Esophagus (tissue), 2 donors: ENCODE results near the gene MAP7. TPM values are rescaled to one million over a fixed set of nuclear protein-coding genes. Genes with fewer than 3 reads are reported as not detected.

Source experiments
- H3K27ac ChIP-seq, 2 donors: one replicate each; pipeline ENCODE4 v1.5.1; 2013; ENCODE audit warnings: low read depth in 2 of 2, mild to moderate bottlenecking in 2 of 2, inconsistent platforms in 1 of 2, low read length in 1 of 2, moderate library complexity in 1 of 2
- H3K27me3 ChIP-seq, 2 donors: one replicate each; pipeline ENCODE4 v1.6.1; 2013; ENCODE audit warnings: low read length in 2 of 2, control low read depth in 1 of 2, mild to moderate bottlenecking in 1 of 2; ENCODE audit not compliant: insufficient read depth in 2 of 2, control insufficient read depth in 1 of 2
- H3K36me3 ChIP-seq, 2 donors: one replicate each; pipeline ENCODE4 v1.6.1; 2013; ENCODE audit warnings: low read length in 1 of 2; ENCODE audit not compliant: control insufficient read depth in 2 of 2, insufficient read depth in 2 of 2
- H3K4me1 ChIP-seq, 2 donors: one replicate each; pipeline ENCODE4 v1.6.1; 2013; ENCODE audit warnings: low read length in 1 of 2; ENCODE audit not compliant: control insufficient read depth in 2 of 2, insufficient read depth in 2 of 2
- H3K4me3 ChIP-seq, 2 donors: one replicate each; pipeline ENCODE4 v1.5.1; 2013; ENCODE audit warnings: low read length in 2 of 2, mild to moderate bottlenecking in 2 of 2, low read depth in 1 of 2, moderate library complexity in 1 of 2
- H3K9me3 ChIP-seq, 2 donors: one replicate each; pipeline ENCODE4 v1.6.1; 2013; ENCODE audit warnings: mild to moderate bottlenecking in 2 of 2, low read depth in 1 of 2, low read length in 1 of 2, moderate library complexity in 1 of 2; ENCODE audit not compliant: control insufficient read depth in 2 of 2, insufficient read depth in 1 of 2
- WGBS, 2 donors: extraction: QIAGEN DNeasy Blood & Tissue Kit; methylation state at CpG; one replicate each; pipeline ENCODE4 v1.1.7; 2013; 5-methylcytosine and 5-hydroxymethylcytosine counted together
- polyA plus RNA-seq, 2 donors: library from polyadenylated mRNA; stranded (reverse); fragments of 200-250 nt; gene quantifications; one replicate each; pipeline ENCODE4 v1.2.3, GENCODE V29; 2013
- donor health status: healthy with polysubstance abuse.
- donor health status: Bipolar disorder and iron deficiency.

MAP7 gene
- polyA plus RNA-seq, 2 donors = 13.4 to 15.1 TPM

DNA sequence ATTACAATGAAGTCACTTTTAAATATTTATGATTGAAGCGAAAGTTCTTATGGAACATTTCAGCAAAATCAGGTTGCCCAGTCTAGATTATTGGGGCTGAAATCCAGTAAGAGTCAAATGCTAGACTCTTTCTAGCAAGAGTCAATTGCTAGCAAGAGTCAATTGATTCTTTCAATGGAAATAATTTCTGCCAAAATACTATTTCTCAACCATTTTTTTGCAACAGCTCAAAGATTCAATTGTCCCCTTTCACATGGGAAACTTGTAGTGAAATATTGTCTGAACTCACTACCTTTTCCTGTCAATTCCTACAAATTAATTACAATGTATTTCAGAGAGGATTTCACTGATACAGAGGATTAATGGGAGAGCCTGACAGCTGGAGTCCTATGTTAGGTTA is 78.3 kb downstream of the MAP7 start:
- H3K27ac ChIP-seq = no peak overlapping the region
- 91 to 93% methylated on average over 1 of the region's 1 CpG for WGBS, 2 donors
- no peaks in the 10 kb centered on the region for H3K4me1 ChIP-seq
- H3K4me3 ChIP-seq = no peak overlapping the region
- no peaks in the 10 kb centered on the region for H3K36me3 ChIP-seq
- no peaks in the 10 kb centered on the region for H3K9me3 ChIP-seq
- no peaks in the 10 kb centered on the region for H3K27me3 ChIP-seq

DNA sequence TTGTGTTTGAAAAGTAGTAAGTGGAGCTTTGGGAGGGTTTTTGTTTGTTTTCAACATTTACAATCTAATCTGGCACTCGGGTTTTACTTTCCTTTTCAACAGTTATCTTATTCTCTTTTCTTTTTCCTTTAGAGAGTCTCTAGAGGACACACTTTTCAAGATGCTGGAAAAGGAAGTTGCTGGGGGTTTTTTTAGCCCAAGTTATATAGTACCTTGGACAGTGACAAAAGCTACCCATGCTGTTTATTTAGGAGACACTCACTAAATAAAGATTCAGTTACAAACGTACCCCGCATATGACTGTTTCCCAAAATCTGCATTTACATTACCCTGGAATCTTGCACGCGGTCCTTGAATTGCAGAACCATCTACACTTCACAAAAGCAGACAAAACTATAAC is 78.8 kb downstream of the MAP7 start:
- no peak overlapping the region for H3K27ac ChIP-seq
- no peaks in the 10 kb centered on the region for H3K4me1 ChIP-seq
- 42 to 59% methylated on average over 5 of the region's 5 CpGs for WGBS, 2 donors
- H3K9me3 ChIP-seq = no peaks in the 10 kb centered on the region
- no peaks in the 10 kb centered on the region for H3K36me3 ChIP-seq
- H3K4me3 ChIP-seq = no peak overlapping the region
- no peaks in the 10 kb centered on the region for H3K27me3 ChIP-seq

DNA sequence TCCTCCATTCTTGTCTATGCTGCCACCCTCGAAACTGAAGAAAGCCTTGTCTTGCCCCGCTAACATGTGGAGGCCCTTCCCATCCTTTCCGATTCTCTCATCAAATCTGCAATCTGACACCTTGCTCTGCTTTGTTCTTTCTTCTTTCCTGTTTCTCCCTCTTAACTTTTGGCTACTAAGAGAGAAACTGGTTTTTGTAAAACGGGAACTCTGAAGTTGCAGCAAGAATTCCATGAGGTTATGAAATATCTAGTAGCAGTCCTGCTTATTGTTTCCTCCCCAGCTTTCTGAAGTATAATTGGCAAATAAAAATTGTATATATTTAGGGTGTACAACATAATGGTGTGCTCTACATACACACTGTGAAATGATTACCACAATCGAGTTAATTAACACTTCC is 80.2 kb downstream of the MAP7 start:
- WGBS, 2 donors = 84 to 88% methylated on average over 5 of the region's 5 CpGs

DNA sequence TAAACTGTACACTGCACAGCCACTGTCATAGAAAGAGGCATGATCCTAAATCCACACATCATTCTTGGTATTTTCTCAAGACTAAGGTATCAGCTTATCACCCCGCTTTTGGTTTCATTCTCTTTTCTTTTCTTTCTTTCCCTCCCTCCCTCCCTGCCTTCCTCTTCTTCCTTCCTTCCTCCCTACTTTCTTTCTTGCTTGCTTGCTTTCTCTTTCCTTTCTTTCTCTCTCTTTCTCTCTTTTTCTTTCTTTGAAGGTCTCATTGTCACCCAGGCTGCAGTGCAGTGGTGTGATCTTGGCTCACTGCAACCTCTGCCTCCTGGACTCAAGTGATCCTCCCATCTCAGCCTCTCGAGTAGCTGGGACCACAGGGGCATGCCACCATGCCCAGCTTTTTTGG is 81.1 kb downstream of the MAP7 start:
- H3K27me3 ChIP-seq = no peaks in the 10 kb centered on the region
- no peaks in the 10 kb centered on the region for H3K36me3 ChIP-seq
- H3K4me3 ChIP-seq = no peak overlapping the region
- no peak overlapping the region for H3K27ac ChIP-seq
- WGBS, 2 donors = 87 to 88% methylated on average over 2 of the region's 2 CpGs
- H3K4me1 ChIP-seq = no peaks in the 10 kb centered on the region
- no peaks in the 10 kb centered on the region for H3K9me3 ChIP-seq

More for the DNA sequence above, 80.2 kb downstream of the MAP7 start:
- Histone ChIP-seq H3K9me3 (no peaks in the 10 kb centered on the region), H3K4me3 (no peak overlapping the region), H3K27me3 (no peaks in the 10 kb centered on the region), H3K36me3 (no peaks in the 10 kb centered on the region), H3K4me1 (no peaks in the 10 kb centered on the region), H3K27ac (no peak overlapping the region)

DNA sequence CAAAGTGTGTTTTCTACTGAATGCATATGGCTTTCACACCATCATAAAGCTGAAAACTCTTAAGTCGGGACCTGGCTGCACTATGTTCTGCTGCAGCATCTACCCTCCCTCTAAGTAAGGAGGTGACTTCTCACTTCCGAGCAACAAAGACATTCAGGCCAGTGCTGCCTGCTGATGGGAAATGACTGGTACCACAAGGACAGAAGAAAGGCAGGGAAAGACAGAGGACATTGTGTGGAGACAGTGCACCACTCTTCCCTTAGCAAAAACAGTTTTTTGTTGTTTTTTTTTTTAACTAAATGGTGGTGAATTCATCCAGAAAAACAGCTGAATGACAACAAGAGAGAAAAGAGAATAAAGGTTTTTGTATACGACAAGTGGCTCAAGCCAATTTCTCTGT is 81.5 kb downstream of the MAP7 start:
- Histone ChIP-seq H3K4me3 (no peak overlapping the region), H3K27me3 (no peaks in the 10 kb centered on the region), H3K27ac (no peak overlapping the region), H3K4me1 (no peaks in the 10 kb centered on the region), H3K36me3 (no peaks in the 10 kb centered on the region), H3K9me3 (no peaks in the 10 kb centered on the region)
- 93 to 96% methylated on average over 3 of the region's 3 CpGs for WGBS, 2 donors

DNA sequence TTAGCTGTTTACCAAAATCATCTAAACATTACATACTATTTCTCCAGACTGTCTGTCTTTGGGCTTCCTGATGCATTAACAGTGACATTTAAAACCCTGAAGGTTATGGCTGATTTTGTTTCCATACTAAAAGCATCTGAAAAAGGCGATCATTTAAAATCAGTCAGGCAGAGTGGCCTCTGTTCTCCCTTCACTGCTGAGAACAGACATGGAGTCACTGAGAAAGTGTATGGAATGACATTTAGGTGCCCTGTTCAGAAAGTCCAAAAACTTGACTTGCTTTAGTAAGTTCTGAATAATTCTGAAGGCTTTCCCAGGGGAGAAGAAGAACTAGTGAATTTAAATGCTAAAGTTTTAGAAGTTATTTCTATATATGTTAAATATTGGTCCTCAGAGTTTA is 83.0 kb downstream of the MAP7 start:
- WGBS, 2 donors = 76 to 87% methylated on average over 1 of the region's 1 CpG

DNA sequence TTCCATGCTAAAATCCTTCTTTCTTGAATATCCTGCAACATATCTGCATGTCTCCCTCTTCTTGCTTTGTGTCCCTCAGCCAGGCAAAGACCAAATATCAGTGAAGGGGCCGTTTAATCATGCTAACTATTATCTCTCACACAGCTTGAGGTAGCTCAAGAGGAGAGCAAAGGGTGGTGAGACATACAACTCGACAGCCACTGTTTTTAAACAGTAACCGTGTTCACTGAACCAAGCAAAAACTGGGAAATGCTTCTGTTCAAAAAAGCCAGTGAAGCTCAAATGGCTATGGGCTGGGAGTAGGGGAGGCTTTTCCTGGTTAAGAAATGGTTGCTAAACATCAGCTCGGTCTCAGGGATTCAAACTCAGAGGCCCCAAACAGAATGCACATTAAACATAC is 83.4 kb downstream of the MAP7 start:
- H3K27ac ChIP-seq = no peak overlapping the region
- no peaks in the 10 kb centered on the region for H3K9me3 ChIP-seq
- H3K27me3 ChIP-seq = no peaks in the 10 kb centered on the region
- H3K36me3 ChIP-seq = no peaks in the 10 kb centered on the region
- H3K4me1 ChIP-seq = no peaks in the 10 kb centered on the region
- no peak overlapping the region for H3K4me3 ChIP-seq
- 47 to 50% methylated on average over 4 of the region's 4 CpGs for WGBS, 2 donors

More for the DNA sequence above, 83.0 kb downstream of the MAP7 start:
- H3K4me1 ChIP-seq = no peaks in the 10 kb centered on the region
- no peaks in the 10 kb centered on the region for H3K27me3 ChIP-seq
- no peaks in the 10 kb centered on the region for H3K36me3 ChIP-seq
- no peak overlapping the region for H3K4me3 ChIP-seq
- no peak overlapping the region for H3K27ac ChIP-seq
- no peaks in the 10 kb centered on the region for H3K9me3 ChIP-seq

DNA sequence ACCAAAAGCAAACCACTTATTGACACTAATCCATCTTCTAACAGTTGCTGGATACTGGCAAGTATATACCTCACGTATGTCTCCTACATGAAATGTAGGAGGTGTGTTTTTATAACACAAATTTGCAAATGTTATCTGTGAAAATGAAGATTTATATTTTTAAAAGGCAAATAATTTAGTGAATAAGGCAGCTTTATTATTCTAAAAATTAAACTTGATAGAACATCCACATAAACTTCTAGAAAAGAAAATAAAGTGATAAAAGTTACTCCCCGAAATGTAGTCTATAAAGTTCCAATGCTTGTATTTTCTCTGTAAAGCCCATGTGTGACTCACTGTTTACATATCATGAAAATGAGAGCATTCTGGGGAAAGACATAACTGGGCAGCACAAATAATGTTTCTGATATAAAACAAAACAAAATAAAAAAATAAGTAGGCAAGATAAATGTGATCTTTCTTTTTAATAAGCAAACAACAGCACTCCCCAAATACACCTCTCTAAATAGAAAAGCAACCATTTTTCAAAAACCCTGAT is 84.4 kb downstream of the MAP7 start:
- Histone ChIP-seq H3K27me3 (no peaks in the 10 kb centered on the region), H3K27ac (no peak overlapping the region)
- 71 to 75% methylated on average over 2 of the region's 2 CpGs for WGBS, 2 donors

DNA sequence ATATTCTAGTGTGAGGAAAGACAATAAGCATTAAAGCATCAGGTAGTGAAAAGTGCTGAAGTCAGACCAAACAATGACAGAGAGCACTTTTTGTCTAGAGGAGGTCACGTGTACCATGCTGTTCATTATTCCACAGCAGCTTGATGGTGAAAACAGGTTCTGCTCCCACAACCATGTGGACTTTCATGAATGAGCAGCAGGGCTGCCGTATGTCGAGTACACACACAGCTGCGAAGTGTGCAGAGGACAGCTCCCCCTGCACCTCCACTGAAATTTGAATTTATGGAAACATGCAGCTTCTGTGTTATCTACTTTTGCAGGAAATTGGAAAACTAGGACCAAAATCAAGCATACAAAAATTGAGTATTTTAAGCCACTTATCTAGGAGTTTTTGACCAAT is 85.3 kb downstream of the MAP7 start:
- WGBS, 2 donors = 81 to 94% methylated on average over 4 of the region's 4 CpGs

More for the DNA sequence above, 84.4 kb downstream of the MAP7 start:
- H3K4me3 ChIP-seq = no peak overlapping the region
- no peaks in the 10 kb centered on the region for H3K9me3 ChIP-seq
- no peaks in the 10 kb centered on the region for H3K4me1 ChIP-seq
- H3K36me3 ChIP-seq = no peaks in the 10 kb centered on the region

DNA sequence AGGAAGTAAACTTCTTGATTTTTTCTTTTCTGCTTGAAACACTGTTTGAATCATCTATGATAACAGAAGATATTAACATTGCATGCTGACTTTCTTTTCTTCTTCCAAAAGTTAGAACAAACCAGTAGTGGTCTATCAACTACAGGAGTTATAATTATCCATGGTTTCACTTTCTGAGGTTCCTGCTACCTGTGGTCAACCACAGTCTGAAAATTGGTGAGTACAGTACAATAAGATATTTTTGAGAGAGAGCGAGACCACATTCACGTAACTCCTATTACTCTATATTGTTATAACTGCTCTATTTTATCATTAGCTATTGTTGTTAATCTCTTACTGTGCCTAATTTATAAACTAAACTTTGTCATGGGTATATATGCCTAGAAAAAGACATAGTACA is 86.1 kb downstream of the MAP7 start:
- 81 to 85% methylated on average over 2 of the region's 2 CpGs for WGBS, 2 donors

More for the DNA sequence above, 85.3 kb downstream of the MAP7 start:
- no peaks in the 10 kb centered on the region for H3K9me3 ChIP-seq
- H3K27me3 ChIP-seq = no peaks in the 10 kb centered on the region
- H3K36me3 ChIP-seq = no peaks in the 10 kb centered on the region
- no peak overlapping the region for H3K4me3 ChIP-seq
- H3K27ac ChIP-seq = no peak overlapping the region
- H3K4me1 ChIP-seq = no peaks in the 10 kb centered on the region

More for the DNA sequence above, 86.1 kb downstream of the MAP7 start:
- H3K27me3 ChIP-seq = no peaks in the 10 kb centered on the region
- H3K27ac ChIP-seq = no peak overlapping the region
- H3K4me1 ChIP-seq = no peaks in the 10 kb centered on the region
- H3K36me3 ChIP-seq = no peaks in the 10 kb centered on the region
- no peak overlapping the region for H3K4me3 ChIP-seq
- H3K9me3 ChIP-seq = no peaks in the 10 kb centered on the region
